Kidney capillary endothelial cell (primary cell): ENCODE results near the gene TTYH3.
"Not testable (repeated sequence)": the region's sequence is repeated elsewhere in the genome, so short reads cannot be mapped to it uniquely, and the experiment has no call there.

ENCODE experiments used
- DNase-seq: peaks from one replicate; pipeline ENCODE4 v3.0.0-alpha.2; 2018; ENCODE audit warnings: low spot score

TTYH3 gene

DNA sequence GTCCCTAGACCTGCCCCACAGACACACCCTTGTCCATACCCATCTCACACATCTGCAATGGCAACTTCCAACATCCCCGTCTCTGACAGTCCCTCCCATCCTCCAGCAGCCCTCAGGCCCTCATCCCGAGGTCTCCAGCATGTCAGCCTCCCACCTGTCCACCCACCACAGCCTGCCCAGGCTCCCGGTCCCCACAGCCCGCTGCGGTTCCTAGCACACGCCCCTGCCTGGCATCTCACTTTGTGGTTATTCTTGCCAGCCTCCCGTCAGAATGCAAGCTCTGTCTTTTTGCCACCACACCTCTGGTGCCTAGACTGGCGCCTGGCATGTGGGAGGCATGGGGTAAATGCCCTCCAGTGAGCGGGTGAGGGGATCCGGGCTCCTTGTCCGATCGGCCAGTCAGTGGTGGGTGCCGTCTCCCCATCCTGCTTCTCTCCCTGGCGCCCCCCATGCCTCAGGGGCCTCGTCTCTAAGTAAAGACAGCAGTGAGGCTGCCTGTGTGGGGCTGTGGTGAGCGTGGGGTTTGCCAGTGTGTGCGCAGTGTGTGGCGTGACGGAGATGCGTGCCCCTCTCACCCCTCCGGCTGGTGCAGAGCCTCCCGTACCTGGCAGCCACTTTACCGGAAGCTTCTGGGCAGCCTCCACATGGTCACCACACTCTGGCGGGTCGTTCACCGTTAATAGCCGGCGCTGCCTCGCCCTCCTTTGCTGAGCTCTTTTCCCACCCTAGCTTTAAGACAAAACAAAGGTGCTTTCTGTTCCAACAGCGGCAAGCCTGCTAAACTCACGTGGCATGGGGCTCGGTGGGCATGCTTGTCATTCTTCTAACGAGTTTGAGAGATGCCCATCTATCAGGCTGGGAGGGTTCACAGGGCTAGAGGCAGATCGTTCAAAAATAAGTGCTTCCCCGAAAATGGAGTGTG lies 28.5 kb upstream of the TTYH3 start:
- DNase-seq = no peak

GRCh38 chr7:2604608-2605174 lies 27.1 kb upstream of the TTYH3 start:
- DNase-seq = no peak

GRCh38 chr7:2605608-2606538 lies 25.9 kb upstream of the TTYH3 start:
- no peak for DNase-seq

- DNase-seq = no peak
These were observed 25.2 kb upstream of the TTYH3 start for GRCh38 chr7:2606539-2606936.

DNA sequence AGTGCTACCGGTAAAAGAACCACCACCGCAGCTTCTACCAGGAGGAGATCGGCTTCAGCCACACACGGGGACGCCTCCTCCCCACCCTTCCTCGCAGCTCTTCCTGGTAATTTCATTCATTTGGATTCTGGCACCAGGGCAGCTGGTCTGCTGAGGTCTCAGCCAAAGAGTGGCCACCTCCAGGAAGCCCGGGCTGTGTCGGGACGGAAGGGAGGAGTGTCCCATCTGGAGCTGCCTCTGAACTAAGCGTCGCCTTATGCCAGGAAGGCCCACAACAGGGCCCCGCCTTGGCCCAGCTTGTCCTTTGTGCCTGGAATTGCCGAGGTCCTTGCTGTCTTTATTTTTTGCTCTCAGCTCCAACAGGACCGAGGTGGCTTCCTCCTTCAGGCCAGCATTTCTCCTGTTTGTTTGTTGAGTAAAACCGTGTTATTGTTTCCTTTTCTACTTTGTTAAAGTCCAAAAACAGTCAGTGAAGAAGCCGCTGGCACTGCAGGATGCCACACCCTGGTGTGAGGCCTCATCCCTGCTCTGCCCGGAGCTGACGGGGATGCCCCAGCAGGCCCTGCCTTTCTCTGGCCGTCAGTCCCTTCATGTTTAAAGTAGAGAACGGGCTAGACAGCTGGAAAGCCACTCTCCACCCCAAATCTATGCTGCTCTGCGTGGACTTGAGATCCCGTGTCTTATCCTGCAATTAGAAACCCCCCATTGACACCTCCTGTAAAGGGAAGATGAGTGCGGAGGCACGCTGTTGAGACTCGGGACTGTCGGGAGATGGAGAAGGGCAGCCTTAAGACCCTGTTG lies 24.5 kb upstream of the TTYH3 start:
- peak; percentile 82 for DNase-seq

GRCh38 chr7:2607923-2608904 lies 23.6 kb upstream of the TTYH3 start:
- no peak for DNase-seq

GRCh38 chr7:2608921-2609411 lies 22.8 kb upstream of the TTYH3 start:
- DNase-seq = peak; percentile 61

GRCh38 chr7:2609646-2610045 lies 22.1 kb upstream of the TTYH3 start:
- DNase-seq = not testable (repeated sequence)

DNA sequence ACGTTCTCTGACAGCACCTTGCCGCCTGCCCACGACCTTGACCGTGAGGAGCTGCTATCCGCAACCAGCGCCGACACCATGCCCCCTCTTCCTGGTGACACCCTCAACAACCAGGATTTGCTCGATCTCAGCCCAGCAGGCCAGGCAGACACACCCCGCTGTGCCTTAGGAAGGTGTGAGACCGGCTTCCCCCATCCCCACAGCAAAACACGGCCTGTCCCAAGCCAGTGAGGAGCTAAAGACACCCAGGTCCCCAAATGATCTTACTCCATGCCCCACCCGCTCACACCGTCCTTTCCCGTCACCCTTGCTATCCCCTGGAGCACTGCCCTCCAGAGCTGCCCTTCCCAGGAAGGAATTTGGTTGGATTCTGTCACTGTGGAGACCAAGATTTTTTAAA lies 21.3 kb upstream of the TTYH3 start:
- no peak for DNase-seq

DNA sequence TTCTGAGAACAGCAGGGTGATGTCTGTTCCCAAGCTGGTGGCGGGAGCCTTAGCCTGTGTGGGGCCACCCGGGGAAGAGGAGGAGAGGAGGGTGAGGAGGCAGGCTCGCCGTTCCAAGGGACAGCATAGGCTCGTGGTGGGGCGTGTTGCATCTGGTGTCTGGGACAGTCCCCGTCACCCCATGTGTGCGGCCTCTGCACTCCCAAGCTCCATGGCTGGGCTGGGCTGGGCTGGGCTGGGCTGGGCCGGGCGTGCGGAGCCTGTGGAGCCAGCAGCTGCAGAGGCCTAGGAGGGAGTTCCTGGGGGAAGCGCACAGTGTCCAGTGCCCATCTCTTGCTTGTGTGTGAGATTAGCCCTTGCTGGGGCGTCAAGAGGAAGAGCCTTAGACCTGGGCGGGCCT lies 20.9 kb upstream of the TTYH3 start:
- no peak for DNase-seq

DNA sequence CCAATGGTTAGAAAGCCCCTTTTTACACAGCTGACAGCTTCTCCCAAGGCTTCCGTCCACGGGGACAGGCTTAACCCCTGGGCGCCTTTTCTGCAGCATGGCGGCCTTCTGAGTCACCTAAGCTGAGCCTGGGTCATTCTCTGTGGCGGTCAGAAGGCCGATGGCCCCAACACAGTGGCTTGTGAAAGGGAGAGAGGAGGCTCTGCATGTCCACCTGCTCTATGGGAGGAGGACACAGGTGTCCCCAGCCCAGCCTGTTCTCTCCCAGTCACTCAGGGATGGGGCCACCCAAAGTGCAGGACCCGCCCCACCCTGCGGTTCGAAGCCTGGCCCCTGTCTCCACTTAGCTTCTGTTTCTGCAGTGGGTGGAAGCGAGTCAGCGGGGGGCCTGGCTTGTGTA lies 20.4 kb upstream of the TTYH3 start:
- no peak for DNase-seq

- no peak for DNase-seq
These were observed 19.9 kb upstream of the TTYH3 start for GRCh38 chr7:2611922-2612321.

- no peak for DNase-seq
These were observed 19.2 kb upstream of the TTYH3 start for GRCh38 chr7:2612445-2613097.

DNA sequence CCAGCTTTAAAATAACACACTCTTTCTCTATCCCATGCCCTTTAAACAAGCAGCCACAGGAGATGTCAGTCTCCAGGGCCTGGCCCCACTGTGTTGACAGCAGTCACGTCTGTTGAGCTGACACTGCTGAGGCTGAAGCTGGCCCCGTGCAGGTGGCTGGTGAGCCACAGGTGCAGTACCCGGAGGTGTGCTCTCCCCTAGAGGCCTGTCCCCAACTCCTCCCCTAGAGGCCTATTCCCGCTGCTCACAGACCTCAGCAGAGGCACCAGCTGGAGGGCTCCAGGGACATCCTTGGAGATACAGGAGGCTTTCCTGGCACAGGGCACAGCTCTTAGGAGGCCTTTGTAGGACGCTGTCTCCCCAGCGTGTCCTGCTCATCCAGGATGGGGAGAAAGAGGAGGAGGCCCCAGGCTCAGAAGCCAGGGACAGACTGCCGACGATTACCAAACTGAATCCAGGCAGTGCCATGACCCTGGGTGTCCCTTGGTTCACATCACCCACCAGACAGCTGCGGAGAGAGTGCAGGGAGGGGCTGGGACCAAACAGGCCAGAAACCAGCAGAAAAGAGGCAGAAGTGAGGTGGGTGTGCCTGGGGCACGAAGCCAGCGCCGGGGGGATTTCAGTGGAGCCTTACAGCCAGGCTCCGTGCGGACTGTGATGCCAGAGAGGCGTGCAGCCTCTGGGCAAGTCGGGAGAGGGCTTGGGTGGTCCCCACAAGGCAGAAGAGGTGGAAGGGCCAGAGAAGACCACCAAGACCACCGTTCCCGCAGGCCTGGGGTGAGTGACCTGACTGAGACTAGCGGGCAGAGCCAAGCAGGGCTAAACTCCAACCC lies 18.5 kb upstream of the TTYH3 start:
- no peak for DNase-seq

GRCh38 chr7:2613931-2614600 lies 17.7 kb upstream of the TTYH3 start:
- no peak for DNase-seq

DNA sequence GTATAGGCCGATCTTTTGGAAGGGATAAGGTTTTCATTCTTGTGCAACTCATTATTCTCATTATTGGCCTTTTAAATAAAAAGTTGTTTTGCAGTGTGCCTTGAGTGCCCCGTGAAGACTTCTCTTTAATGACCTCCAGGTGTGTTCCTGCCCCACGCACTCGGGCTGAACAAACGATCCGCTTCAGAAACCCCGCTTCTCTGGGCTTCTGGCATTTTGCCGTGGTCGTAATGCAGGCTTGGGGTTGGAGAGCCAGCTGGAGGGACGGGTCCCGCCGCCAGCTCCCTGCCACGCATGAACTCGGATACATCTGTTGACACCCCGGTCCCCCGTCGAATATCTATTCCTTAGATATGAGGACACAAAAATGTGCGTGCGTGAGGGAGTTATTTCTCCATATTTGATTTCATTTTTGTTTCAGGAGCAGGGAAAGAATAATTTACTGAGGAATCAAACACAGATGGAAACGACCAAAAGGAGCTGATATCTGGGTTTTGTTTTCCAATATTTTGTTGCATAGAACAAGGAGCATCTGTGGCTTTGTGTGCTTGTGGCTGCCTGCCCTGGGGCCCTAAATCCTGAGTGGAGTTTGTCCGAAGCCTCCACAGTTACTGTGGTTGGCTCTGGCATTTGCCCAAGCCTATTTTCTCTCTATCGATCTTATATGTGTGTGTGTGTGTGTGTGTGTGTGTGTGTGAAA lies 17.0 kb upstream of the TTYH3 start:
- DNase-seq = no peak
